GM12878 (cell line): ENCODE data around the gene CDC42EP1. TPM values are rescaled to one million over a fixed set of nuclear protein-coding genes. Genes with fewer than 3 reads are reported as not detected.

Experiments
- ATAC-seq: fragments of 200-7000 bp; cut with Tn5 transposase; 3 replicates; pipeline ENCODE4 v1.9.1; 2020; ENCODE audit warnings: mild to moderate bottlenecking, moderate library complexity
- BruUV-seq: library from RNA; stranded (reverse); fragments of 400-500 nt; replicated peaks from 2 replicates; lab custom pipeline; 2021; lab: Mats Ljungman, UMichigan
- CTCF ChIA-PET: fragments of 300-600 bp; sonication (Branson Sonifier 250); formaldehyde crosslinking; extraction: SDS; loops from one replicate; lab custom pipeline; 2021; ENCODE audit warnings: inconsistent platforms; lab: Yijun Ruan, JAX
- POLR2A ChIA-PET: fragments of 350-600 bp; formaldehyde crosslinking; extraction: SDS; loops from one replicate; lab custom pipeline; 2021; ENCODE audit warnings: inconsistent platforms; lab: Charles Lee
- RAD21 ChIA-PET: fragments of 300-600 bp; sonication (Branson Sonifier 250); formaldehyde crosslinking; loops from one replicate; lab custom pipeline; 2023; ENCODE audit warnings: antibody characterized with exemption; ENCODE audit not compliant: unreplicated experiment; lab: Charles Lee
- SMC1A ChIA-PET: fragments of 300-600 bp; sonication (Branson Sonifier 250); formaldehyde crosslinking; loops from one replicate; lab custom pipeline; 2023; ENCODE audit not compliant: unreplicated experiment, uncharacterized antibody; lab: Charles Lee
- DNase-seq: peaks from one replicate; pipeline ENCODE4 v3.0.0-alpha.2; 2011; ENCODE audit warnings: low read depth, low spot score
- FAIRE-seq: peaks from 3 replicates; lab custom pipeline; 2011; peaks lifted over from hg19 to GRCh38; lab: Jason Lieb, UNC
- H2AFZ ChIP-seq: 2 replicates; pipeline ENCODE4 v1.6.0; 2011; ENCODE audit warnings: low read depth, low read length, control low read depth; ENCODE audit not compliant: control insufficient read depth
- H3K27ac ChIP-seq: 2 replicates; pipeline ENCODE4 v1.5.1; 2011; ENCODE audit warnings: control low read depth; ENCODE audit not compliant: control insufficient read depth, insufficient read depth
- H3K27me3 ChIP-seq, 2 experiments: replicated peaks in 1 of 2; 2 replicates each; pipeline versions ENCODE4 v1.6.0 to v1.6.1; 2011; ENCODE audit warnings: low read length in 1 of 2; ENCODE audit not compliant: control insufficient read depth in 2 of 2, insufficient read depth in 2 of 2
- H3K36me3 ChIP-seq, 2 experiments: 2 replicates each; pipeline ENCODE4 v1.5.1; 2011; ENCODE audit warnings: low read length in 1 of 2; ENCODE audit not compliant: control insufficient read depth in 2 of 2, insufficient read depth in 2 of 2
- H3K4me1 ChIP-seq: 2 replicates; pipeline ENCODE4 v1.6.1; 2011; ENCODE audit warnings: mild to moderate bottlenecking, low read length, moderate library complexity, mixed read lengths; ENCODE audit not compliant: control insufficient read depth, insufficient read depth
- H3K4me2 ChIP-seq: 2 replicates; pipeline ENCODE4 v1.6.0; 2011; ENCODE audit warnings: control low read depth; ENCODE audit not compliant: control insufficient read depth, insufficient read depth
- H3K4me3 ChIP-seq: fragments of 200-600 bp; sonication (generic); 2 replicates; pipeline ENCODE4 v1.5.1; 2016
- H3K79me2 ChIP-seq: 2 replicates; pipeline ENCODE4 v1.6.0; 2011; ENCODE audit warnings: low read length; ENCODE audit not compliant: control insufficient read depth, insufficient read depth
- H3K9ac ChIP-seq: 2 replicates; pipeline ENCODE4 v1.8.0; 2011; ENCODE audit warnings: low read length, control low read depth, mixed read lengths; ENCODE audit not compliant: control insufficient read depth, insufficient read depth
- H3K9me3 ChIP-seq: replicated peaks from 3 replicates; pipeline ENCODE4 v1.5.1; 2011; ENCODE audit warnings: mild to moderate bottlenecking, low read length; ENCODE audit not compliant: control insufficient read depth, insufficient read depth
- H4K20me1 ChIP-seq: 2 replicates; pipeline ENCODE4 v1.6.0; 2011; ENCODE audit not compliant: control insufficient read depth, insufficient read depth
- BCLAF1 ChIP-seq: fragments of 450-650 bp; IDR thresholded peaks from 2 replicates; pipeline ENCODE4 v1.6.1; 2017; ENCODE audit warnings: antibody characterized with exemption, mild to moderate bottlenecking, moderate library complexity
- CREB1 ChIP-seq: IDR thresholded peaks from 2 replicates; pipeline ENCODE4 v1.6.1; 2012; ENCODE audit warnings: low read depth, mild to moderate bottlenecking, inconsistent platforms
- ELK1 ChIP-seq: IDR thresholded peaks from 2 replicates; pipeline ENCODE4 v1.6.1; 2012; ENCODE audit warnings: low read depth, low read length, improper control_type of control experiment
- IKZF2 ChIP-seq, 2 experiments: fragments of 450-650 bp; IDR thresholded peaks; 2 replicates each; pipeline ENCODE4 v1.6.1; 2017; ENCODE audit warnings: mild to moderate bottlenecking in 2 of 2, moderate library complexity in 2 of 2
- JUND ChIP-seq: IDR thresholded peaks from 2 replicates; pipeline ENCODE4 v1.6.1; 2012; ENCODE audit warnings: low read depth, mild to moderate bottlenecking, low read length, improper control_type of control experiment, moderate library complexity
- MYC ChIP-seq: IDR thresholded peaks from 2 replicates; pipeline ENCODE4 v1.6.1; 2011; ENCODE audit warnings: mild to moderate bottlenecking, low read length, moderate library complexity, inconsistent platforms; ENCODE audit not compliant: insufficient read depth, insufficient replicate concordance, insufficient read length, severe bottlenecking
- NBN ChIP-seq: fragments of 450-650 bp; IDR thresholded peaks from 2 replicates; pipeline ENCODE4 v1.6.1; 2016
- PAX5 ChIP-seq: IDR thresholded peaks from 2 replicates; pipeline ENCODE4 v1.6.1; 2011; ENCODE audit warnings: low read depth, low read length, borderline replicate concordance
- PAX8 ChIP-seq: fragments of 450-650 bp; IDR thresholded peaks from 2 replicates; pipeline ENCODE4 v1.6.1; 2017; ENCODE audit warnings: mild to moderate bottlenecking, moderate library complexity
- RAD51 ChIP-seq: fragments of 450-650 bp; IDR thresholded peaks from 2 replicates; pipeline ENCODE4 v1.6.1; 2016; ENCODE audit warnings: moderate library complexity, mild to moderate bottlenecking, inconsistent platforms
- SMAD5 ChIP-seq: IDR thresholded peaks from 2 replicates; pipeline ENCODE4 v1.6.1; 2016; ENCODE audit warnings: antibody characterized with exemption, low read depth
- STAT1 ChIP-seq: fragments of 450-650 bp; conservative IDR thresholded peaks from 2 replicates; pipeline ENCODE4 v1.6.1; 2014; ENCODE audit warnings: antibody characterized with exemption, mild to moderate bottlenecking
- TCF7 ChIP-seq: IDR thresholded peaks from 2 replicates; pipeline ENCODE4 v1.6.1; 2014; ENCODE audit warnings: antibody characterized with exemption, borderline replicate concordance
- ZNF207 ChIP-seq: fragments of 450-650 bp; IDR thresholded peaks from 2 replicates; pipeline ENCODE4 v1.6.1; 2014; ENCODE audit warnings: antibody characterized with exemption, mild to moderate bottlenecking, borderline replicate concordance
- WGBS: methylation state at CpG from one replicate; pipeline ENCODE4 v1.1.6; 2016; ENCODE audit warnings: low lambda C conversion rate; ENCODE audit not compliant: insufficient replicate concordance, insufficient coverage; ENCODE audit errors: missing lambda C conversion rate; 5-methylcytosine and 5-hydroxymethylcytosine counted together
- in situ Hi-C: fragments of 300-500 bp; cut with MboI; formaldehyde crosslinking; loops from 9 replicates; pipeline ENCODE4 v1.14.3; 2018; ENCODE audit warnings: mixed read lengths
- intact Hi-C: fragments of 100-400 bp; cut with micrococcal nuclease; formaldehyde crosslinking; loops from one replicate; pipeline ENCODE4 v1.14.2; 2022; ENCODE audit not compliant: unreplicated experiment
- polyA plus RNA-seq, 11 experiments: library from polyadenylated mRNA; depleted of rRNA in 4 of 11; unstranded in 6 of 11; stranded (reverse) in 5 of 11; fragments of >200 nt; fragmentation: Nextera tagmentation in 4 of 11; fragmentation: Illumina TruSeq in 1 of 11; extraction: Ambion mirVana in 4 of 11; extraction: Trizol in 1 of 11; gene quantifications; 1 replicate in 1 of 11; 2 replicates in 10 of 11; pipeline versions ENCODE4 v1.2.1 to v1.2.3, GENCODE V29; 2011 to 2016; ENCODE audit warnings: inconsistent platforms in 2 of 11, missing spikeins in 2 of 11, low read depth in 1 of 11
- total RNA-seq, 4 experiments: library from RNA; depleted of rRNA in 3 of 4; stranded (reverse); fragments of >200 nt in 3 of 4; fragmentation: Illumina TruSeq in 1 of 4; extraction: Trizol in 1 of 4; gene quantifications; 2 replicates each; pipeline versions ENCODE4 v1.2.1 to v1.2.3, GENCODE V29; 2013 to 2021
- TF ChIP-seq, protein P1 (sequence below): fragments of 450-650 bp; formaldehyde crosslinking; IDR thresholded peaks from 2 replicates; pipeline ENCODE4 v1.4.0; 2020; ENCODE audit warnings: mild to moderate bottlenecking, moderate library complexity

Gene CDC42EP1
- total and polyA plus RNA-seq, 10 of the 15 experiments (the other 5 are each of a cell fraction or from before 2014, with no cell fraction given) = 0.04 to 0.33 (median 0.09) TPM; not detected in 7

DNA sequence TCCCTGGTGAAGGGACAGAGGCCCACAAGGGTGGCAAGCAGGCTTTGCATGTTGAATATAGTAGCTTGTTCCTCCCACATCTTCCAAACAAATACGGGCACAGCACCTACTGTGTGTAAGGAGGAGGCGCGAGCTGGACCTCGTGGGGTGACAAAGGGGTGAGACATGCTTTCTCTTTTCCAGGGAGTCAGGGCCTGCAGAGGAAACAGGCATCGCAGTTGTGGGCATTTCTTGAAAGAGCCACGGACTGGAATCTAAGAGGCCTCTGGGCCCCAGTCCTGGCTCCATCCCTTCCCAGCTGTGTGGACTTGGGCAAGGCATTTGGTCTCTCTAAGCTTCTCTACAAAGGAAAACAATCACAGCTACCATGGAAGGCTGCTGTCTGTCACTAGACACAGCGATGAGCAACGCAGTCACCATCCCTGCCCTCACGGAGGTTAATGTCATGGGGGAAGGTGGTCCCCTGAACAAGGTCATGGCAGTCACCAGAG lies 13.0 kb upstream of the CDC42EP1 start:
- ChIA-PET RAD21 (interaction anchor here (11.7 to 12.8 kb wide), 2 partner anchors 18 to 43 kb away, joined by 183 to 237 read pairs; no protein-coding TSS in a partner anchor), CTCF (interaction anchor here (1.1 to 16.8 kb wide), 4 partner anchors 9 to 58 kb away, joined by 3 to 541 read pairs (median 211); partner anchors contain the start of gene CDC42EP1), SMC1A (interaction anchor here (5.9 to 14.3 kb wide), 2 partner anchors 20 to 42 kb away, joined by 33 to 216 read pairs; no protein-coding TSS in a partner anchor), POLR2A (interaction anchor here (0.6 to 0.9 kb wide), 4 partner anchors 45 to 279 kb away, joined by 3 to 4 read pairs (median 3); partner anchors contain the start of gene GGA1)
- H3K79me2 ChIP-seq = no peaks in the 10 kb centered on the region
- no peak for DNase-seq
- H4K20me1 ChIP-seq = no peaks in the 10 kb centered on the region; the same call in 1 of the 2 replicates
- H3K4me1 ChIP-seq = peaks cover 1% of the 10 kb centered on the region
- FAIRE-seq = no peak
- WGBS = 78% methylated on average over 9 of the region's 9 CpGs
- peaks cover 0 to 2% of the 10 kb centered on the region in 2 experiments; a peak in 1 of 4 replicates for H3K27me3 ChIP-seq
- no TSS peak for BruUV-seq
- intact Hi-C loops = no loop called here
- no peak overlapping the region for H3K9ac ChIP-seq
- no peak overlapping the region for H3K27ac ChIP-seq
- in situ Hi-C loops = no loop called here
- no peak overlapping the region for H3K4me2 ChIP-seq
- no peak overlapping the region for H3K4me3 ChIP-seq
- H2AFZ ChIP-seq = no peak overlapping the region
- no peaks in the 10 kb centered on the region for H3K36me3 ChIP-seq
- ATAC-seq = no peak
- no peaks in the 10 kb centered on the region for H3K9me3 ChIP-seq
- TF ChIP-seq RAD51 = no peak
- no peak for TF ChIP-seq ELK1
- TF ChIP-seq JUND = no peak
- no peak for TF ChIP-seq MYC
- TF ChIP-seq SMAD5 = no peak
- TF ChIP-seq IKZF2 (IDR thresholded peaks at IDR 0.05) = no peak
- no peak for TF ChIP-seq BCLAF1
- TF ChIP-seq TCF7 = no peak
- no peak for TF ChIP-seq NBN
- no peak for TF ChIP-seq CREB1
- TF ChIP-seq PAX5 = no peak
- no peak for TF ChIP-seq STAT1
- TF ChIP-seq PAX8 = no peak
- TF ChIP-seq ZNF207 = no peak
- TF ChIP-seq, protein P1, sequence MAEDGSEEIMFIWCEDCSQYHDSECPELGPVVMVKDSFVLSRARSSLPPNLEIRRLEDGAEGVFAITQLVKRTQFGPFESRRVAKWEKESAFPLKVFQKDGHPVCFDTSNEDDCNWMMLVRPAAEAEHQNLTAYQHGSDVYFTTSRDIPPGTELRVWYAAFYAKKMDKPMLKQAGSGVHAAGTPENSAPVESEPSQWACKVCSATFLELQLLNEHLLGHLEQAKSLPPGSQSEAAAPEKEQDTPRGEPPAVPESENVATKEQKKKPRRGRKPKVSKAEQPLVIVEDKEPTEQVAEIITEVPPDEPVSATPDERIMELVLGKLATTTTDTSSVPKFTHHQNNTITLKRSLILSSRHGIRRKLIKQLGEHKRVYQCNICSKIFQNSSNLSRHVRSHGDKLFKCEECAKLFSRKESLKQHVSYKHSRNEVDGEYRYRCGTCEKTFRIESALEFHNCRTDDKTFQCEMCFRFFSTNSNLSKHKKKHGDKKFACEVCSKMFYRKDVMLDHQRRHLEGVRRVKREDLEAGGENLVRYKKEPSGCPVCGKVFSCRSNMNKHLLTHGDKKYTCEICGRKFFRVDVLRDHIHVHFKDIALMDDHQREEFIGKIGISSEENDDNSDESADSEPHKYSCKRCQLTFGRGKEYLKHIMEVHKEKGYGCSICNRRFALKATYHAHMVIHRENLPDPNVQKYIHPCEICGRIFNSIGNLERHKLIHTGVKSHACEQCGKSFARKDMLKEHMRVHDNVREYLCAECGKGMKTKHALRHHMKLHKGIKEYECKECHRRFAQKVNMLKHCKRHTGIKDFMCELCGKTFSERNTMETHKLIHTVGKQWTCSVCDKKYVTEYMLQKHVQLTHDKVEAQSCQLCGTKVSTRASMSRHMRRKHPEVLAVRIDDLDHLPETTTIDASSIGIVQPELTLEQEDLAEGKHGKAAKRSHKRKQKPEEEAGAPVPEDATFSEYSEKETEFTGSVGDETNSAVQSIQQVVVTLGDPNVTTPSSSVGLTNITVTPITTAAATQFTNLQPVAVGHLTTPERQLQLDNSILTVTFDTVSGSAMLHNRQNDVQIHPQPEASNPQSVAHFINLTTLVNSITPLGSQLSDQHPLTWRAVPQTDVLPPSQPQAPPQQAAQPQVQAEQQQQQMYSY = no peak
